Type B pancreatic cell (in vitro differentiated cells): ENCODE data around the gene FAM222B. TPM values are rescaled to one million over a fixed set of nuclear protein-coding genes. Genes with fewer than 3 reads are reported as not detected.

Experiments
- DNase-seq: peaks from one replicate; pipeline ENCODE4 v3.0.0; 2021; ENCODE audit warnings: mixed read lengths; ENCODE audit not compliant: unreplicated experiment; ENCODE audit errors: extremely low spot score
- H3K27ac Mint-ChIP-seq: 2 replicates; pipeline ENCODE4 v1.8.0; 2021; ENCODE audit warnings: mild to moderate bottlenecking, mixed read lengths
- H3K27me3 Mint-ChIP-seq: 2 replicates; pipeline ENCODE4 v1.8.0; 2021; ENCODE audit warnings: mixed read lengths
- H3K36me3 Mint-ChIP-seq: 2 replicates; pipeline ENCODE4 v1.8.0; 2021; ENCODE audit warnings: mixed read lengths
- H3K4me1 Mint-ChIP-seq: one replicate; pipeline ENCODE4 v1.8.0; 2021; ENCODE audit warnings: mixed read lengths; ENCODE audit not compliant: unreplicated experiment
- H3K4me3 Mint-ChIP-seq: 2 replicates; pipeline ENCODE4 v1.8.0; 2021; ENCODE audit warnings: mild to moderate bottlenecking, mixed read lengths
- H3K9me3 Mint-ChIP-seq: 2 replicates; pipeline ENCODE4 v1.8.0; 2021; ENCODE audit warnings: mixed read lengths
- total RNA-seq: library from RNA; stranded (reverse); gene quantifications from 2 replicates; pipeline ENCODE4 v1.2.1, GENCODE V29; 2021; ENCODE audit warnings: low replicate concordance
- TF ChIP-seq, protein P1 (sequence below): fragments of 200-600 bp; sonication (generic); conservative IDR thresholded peaks from 2 replicates; pipeline ENCODE4 v1.5.0; 2021; ENCODE audit warnings: antibody characterized with exemption, mild to moderate bottlenecking

The FAM222B gene
- total RNA-seq, 1 donor from 2014 or later, result 28.7 TPM

DNA sequence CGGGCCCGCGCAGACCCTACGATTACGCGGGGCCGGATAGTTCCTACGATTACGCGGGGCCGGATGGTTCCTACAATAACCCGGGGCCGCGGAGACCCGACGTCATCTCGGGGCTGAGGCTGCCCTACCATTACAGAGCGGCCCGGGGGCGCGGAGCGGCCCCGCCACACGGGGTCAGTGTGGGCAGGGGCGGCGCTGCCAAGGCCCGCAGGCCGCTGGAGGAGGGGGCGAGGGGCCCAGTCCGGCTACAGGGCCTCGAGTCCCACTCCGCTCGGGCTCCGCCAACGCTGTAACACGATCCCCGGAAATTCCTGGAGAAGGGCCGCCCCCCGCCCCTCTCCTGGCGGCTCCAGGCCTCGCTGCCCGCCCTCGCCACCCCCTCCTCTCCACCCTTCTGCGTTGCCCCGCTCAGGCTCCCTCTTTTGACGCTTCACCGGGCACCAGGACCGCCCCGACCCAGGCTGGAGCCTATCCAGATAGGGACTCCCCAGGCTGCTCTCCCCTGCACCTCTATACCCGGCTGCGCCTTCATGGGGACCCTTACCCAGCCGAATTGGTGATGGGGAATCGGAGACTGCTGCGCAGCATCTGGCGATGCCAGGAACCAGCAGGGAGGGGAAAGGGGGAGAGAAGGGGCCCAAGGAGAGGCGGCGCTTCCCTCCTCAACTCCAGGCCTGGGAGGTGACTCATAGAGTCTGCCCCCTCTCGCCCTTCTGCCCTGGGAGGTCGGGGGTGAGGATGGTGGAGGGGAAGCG, 124.8 kb downstream of the FAM222B start, which contains the start of gene RAB34:
TSS of gene RAB34 (minus strand) at position 291 of the 755 bp plus-strand sequence. CDS start 602 bp downstream, outside the sequence.
- peak within 1 kb of the TSS; percentile 92 for H3K27ac Mint-ChIP-seq
- peak; percentile 94 for DNase-seq
- H3K27me3 Mint-ChIP-seq, result no peaks in the 10 kb centered on the region
- H3K9me3 Mint-ChIP-seq, result no peaks in the 10 kb centered on the region
- TF ChIP-seq, protein P1, sequence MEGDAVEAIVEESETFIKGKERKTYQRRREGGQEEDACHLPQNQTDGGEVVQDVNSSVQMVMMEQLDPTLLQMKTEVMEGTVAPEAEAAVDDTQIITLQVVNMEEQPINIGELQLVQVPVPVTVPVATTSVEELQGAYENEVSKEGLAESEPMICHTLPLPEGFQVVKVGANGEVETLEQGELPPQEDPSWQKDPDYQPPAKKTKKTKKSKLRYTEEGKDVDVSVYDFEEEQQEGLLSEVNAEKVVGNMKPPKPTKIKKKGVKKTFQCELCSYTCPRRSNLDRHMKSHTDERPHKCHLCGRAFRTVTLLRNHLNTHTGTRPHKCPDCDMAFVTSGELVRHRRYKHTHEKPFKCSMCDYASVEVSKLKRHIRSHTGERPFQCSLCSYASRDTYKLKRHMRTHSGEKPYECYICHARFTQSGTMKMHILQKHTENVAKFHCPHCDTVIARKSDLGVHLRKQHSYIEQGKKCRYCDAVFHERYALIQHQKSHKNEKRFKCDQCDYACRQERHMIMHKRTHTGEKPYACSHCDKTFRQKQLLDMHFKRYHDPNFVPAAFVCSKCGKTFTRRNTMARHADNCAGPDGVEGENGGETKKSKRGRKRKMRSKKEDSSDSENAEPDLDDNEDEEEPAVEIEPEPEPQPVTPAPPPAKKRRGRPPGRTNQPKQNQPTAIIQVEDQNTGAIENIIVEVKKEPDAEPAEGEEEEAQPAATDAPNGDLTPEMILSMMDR, result peak; percentile 68
- H3K36me3 Mint-ChIP-seq, result peaks cover 37% of the 10 kb centered on the region
- peaks cover 35% of the 10 kb centered on the region for H3K4me1 Mint-ChIP-seq
- peak within 1 kb of the TSS; percentile 84 for H3K4me3 Mint-ChIP-seq

- TF ChIP-seq, protein P1, result no peak
- no peaks in the 10 kb centered on the region for H3K9me3 Mint-ChIP-seq
- peaks cover 35% of the 10 kb centered on the region for H3K4me1 Mint-ChIP-seq
- DNase-seq, result no peak
- peak overlapping the region; percentile 26 for H3K27ac Mint-ChIP-seq
- peaks cover 39% of the 10 kb centered on the region for H3K36me3 Mint-ChIP-seq
- peak overlapping the region; percentile 84 for H3K4me3 Mint-ChIP-seq
- no peaks in the 10 kb centered on the region for H3K27me3 Mint-ChIP-seq
Observed at GRCh38 chr17:28716740-28717577, 125.6 kb downstream of the FAM222B start.

DNA sequence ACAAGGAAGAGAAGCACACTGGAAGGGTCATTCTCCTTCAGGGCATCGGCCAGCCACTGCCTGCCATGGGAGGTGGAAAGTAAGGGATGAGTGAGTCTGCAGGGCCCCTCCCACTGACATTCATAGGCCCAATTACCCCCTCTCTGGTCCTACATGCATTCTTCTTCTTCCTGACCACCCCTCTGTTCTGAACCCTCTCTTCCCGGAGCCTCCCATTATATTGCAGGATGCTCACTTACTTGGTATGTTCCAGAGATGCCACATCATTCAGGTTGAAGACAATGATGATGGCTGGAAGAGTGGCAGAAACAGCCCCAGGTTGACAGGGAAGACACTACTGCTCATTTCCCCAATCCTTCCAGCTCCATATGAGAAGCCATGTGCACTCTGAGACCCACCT, 127.4 kb downstream of the FAM222B start:
- no peak for DNase-seq
- Mint-ChIP-seq H3K4me3 (peak overlapping the region; percentile 84), H3K9me3 (no peaks in the 10 kb centered on the region), H3K4me1 (peaks cover 30% of the 10 kb centered on the region), H3K27ac (peak overlapping the region; percentile 48), H3K27me3 (no peaks in the 10 kb centered on the region), H3K36me3 (peaks cover 27% of the 10 kb centered on the region)
- TF ChIP-seq, protein P1, result no peak

GRCh38 chr17:28714281-28714680, 128.3 kb downstream of the FAM222B start:
- Mint-ChIP-seq H3K4me1 (peaks cover 22% of the 10 kb centered on the region), H3K9me3 (no peaks in the 10 kb centered on the region), H3K36me3 (peaks cover 21% of the 10 kb centered on the region), H3K27ac (no peak overlapping the region), H3K4me3 (peak overlapping the region; percentile 60), H3K27me3 (no peaks in the 10 kb centered on the region)
- TF ChIP-seq, protein P1, result no peak
- no peak for DNase-seq

GRCh38 chr17:28712705-28713415, 129.7 kb downstream of the FAM222B start:
- Mint-ChIP-seq H3K9me3 (no peaks in the 10 kb centered on the region), H3K27ac (peak overlapping the region; percentile 87), H3K4me1 (peaks cover 12% of the 10 kb centered on the region), H3K4me3 (peak overlapping the region; percentile 97), H3K36me3 (peaks cover 21% of the 10 kb centered on the region), H3K27me3 (no peaks in the 10 kb centered on the region)
- TF ChIP-seq, protein P1, result no peak
- no peak for DNase-seq
